Ovary (tissue), 3 donors: Measurements from ENCODE around the gene WDR20.

Source experiments
- CTCF ChIP-seq, 3 donors: fragments of 450-650 bp in 2 of 3; fragments of 200-600 bp in 1 of 3; IDR thresholded peaks; one replicate each; pipeline versions ENCODE4 v1.5.1 to v1.8.0; 2016 to 2022; ENCODE audit warnings: antibody characterized with exemption in 3 of 3, mild to moderate bottlenecking in 1 of 3
- EP300 ChIP-seq: sonication (generic); formaldehyde crosslinking; IDR thresholded peaks from one replicate; pipeline ENCODE4 v1.6.1; 2017; ENCODE audit warnings: antibody characterized with exemption
- POLR2A ChIP-seq: fragments of 450-650 bp; IDR thresholded peaks from one replicate; pipeline ENCODE4 v1.6.1; 2017; ENCODE audit warnings: antibody characterized with exemption, mild to moderate bottlenecking, moderate library complexity
- donor health status: DM: no; HTN: no; CAD: no.

DNA sequence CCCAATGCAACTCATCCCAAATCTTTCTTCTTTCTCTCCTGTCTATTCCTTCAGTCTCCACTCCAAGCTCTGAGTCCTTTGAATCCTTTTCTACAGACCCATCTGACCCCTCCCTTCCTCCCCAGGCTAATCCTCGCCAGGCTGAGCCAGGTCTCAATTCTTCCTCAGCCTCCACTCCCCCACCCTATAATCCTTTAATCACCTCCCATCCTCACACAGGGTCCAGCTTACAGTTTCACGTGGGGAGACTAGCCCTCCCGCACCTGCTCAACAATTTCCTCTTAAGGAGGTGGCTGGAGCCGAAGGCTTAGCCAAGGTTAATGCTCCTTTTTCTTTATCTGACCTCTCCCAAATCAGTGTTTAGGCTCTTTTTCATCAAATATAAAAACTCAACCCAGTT is 101.5 kb downstream of the WDR20 start:
- TF ChIP-seq CTCF (IDR thresholded peaks at IDR 0.05) = no peak
- TF ChIP-seq POLR2A = no peak
- no peak for TF ChIP-seq EP300
